ENCODE measurements around the gene ELFN2. TPM values are rescaled to one million over a fixed set of nuclear protein-coding genes. Genes with fewer than 3 reads are reported as not detected.

Gene ELFN2
- total RNA-seq, 2 donors from 2014 or later: 2.8 to 4.3 TPM

DNA sequence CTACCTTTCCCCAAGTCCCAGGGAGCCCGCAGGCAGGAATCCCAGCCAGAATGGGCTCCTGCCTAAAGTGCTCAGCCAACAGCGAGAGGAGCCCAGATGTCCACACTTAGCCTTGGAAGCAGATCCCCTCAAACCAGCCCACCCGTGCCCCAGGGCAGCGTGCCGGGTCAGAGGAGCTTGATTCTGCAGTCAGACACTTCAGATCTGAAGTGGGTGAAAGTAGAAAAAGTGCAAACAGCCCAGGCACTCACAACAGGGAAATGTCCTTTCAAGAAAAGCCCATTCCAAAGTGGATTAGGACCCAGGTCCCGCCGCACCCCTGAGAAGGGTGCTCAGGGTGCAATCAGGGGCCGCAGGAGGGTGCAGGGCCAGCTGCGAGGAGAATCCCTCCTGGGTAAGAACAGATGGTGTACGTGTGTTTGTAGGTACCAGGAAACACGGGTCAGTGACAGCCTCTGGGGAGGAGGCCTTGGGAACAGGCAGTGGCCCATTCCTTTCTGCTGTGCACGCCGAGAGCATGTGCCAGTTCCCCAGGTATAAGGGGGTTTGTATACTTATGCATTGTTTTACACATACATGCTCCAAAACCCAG, 17.7 kb downstream of the ELFN2 start:
- Histone ChIP-seq H3K4me3 (no peak overlapping the region), H3K36me3 (no peaks in the 10 kb centered on the region), H3K27me3 (replicated peaks; ENCODE audit: insufficient read depth) (no peaks in the 10 kb centered on the region), H3K4me1 (replicated peaks) (no peaks in the 10 kb centered on the region), H3K9me3 (no peaks in the 10 kb centered on the region), H3K27ac (no peak overlapping the region)
- intact Hi-C loops (cut with DNase I): no loop called here
- DNase-seq (ENCODE audit: low spot score): no peak
- 77% methylated on average over 13 of the region's 13 CpGs for WGBS
- TF ChIP-seq CTCF (IDR thresholded peaks at IDR 0.05): no peak
- TF ChIP-seq POLR2AphosphoS5 (IDR thresholded peaks at IDR 0.05): no peak
- TF ChIP-seq POLR2A (IDR thresholded peaks at IDR 0.05): no peak

GRCh38 chr22:37409031-37409430, 18.2 kb downstream of the ELFN2 start:
- Histone ChIP-seq H3K27me3 (replicated peaks; ENCODE audit: insufficient read depth) (no peaks in the 10 kb centered on the region), H3K4me3 (no peak overlapping the region), H3K4me1 (replicated peaks) (no peaks in the 10 kb centered on the region), H3K36me3 (no peaks in the 10 kb centered on the region), H3K9me3 (no peaks in the 10 kb centered on the region), H3K27ac (no peak overlapping the region)
- DNase-seq (ENCODE audit: low spot score): no peak
- TF ChIP-seq CTCF (IDR thresholded peaks at IDR 0.05) (no peak), POLR2A (IDR thresholded peaks at IDR 0.05) (no peak), POLR2AphosphoS5 (IDR thresholded peaks at IDR 0.05) (no peak)
- 88% methylated on average over 8 of the region's 8 CpGs for WGBS
- intact Hi-C loops (cut with DNase I): no loop called here

GRCh38 chr22:37407856-37408255, 19.4 kb downstream of the ELFN2 start:
- intact Hi-C loops (cut with DNase I): no loop called here
- Histone ChIP-seq H3K27me3 (replicated peaks; ENCODE audit: insufficient read depth) (no peaks in the 10 kb centered on the region), H3K9me3 (no peaks in the 10 kb centered on the region), H3K36me3 (no peaks in the 10 kb centered on the region), H3K27ac (no peak overlapping the region), H3K4me1 (replicated peaks) (no peaks in the 10 kb centered on the region), H3K4me3 (no peak overlapping the region)
- TF ChIP-seq POLR2A (IDR thresholded peaks at IDR 0.05) (no peak), POLR2AphosphoS5 (IDR thresholded peaks at IDR 0.05) (no peak), CTCF (IDR thresholded peaks at IDR 0.05) (no peak)
- DNase-seq (ENCODE audit: low spot score): no peak
- WGBS: 80% methylated on average over 8 of the region's 8 CpGs

DNA sequence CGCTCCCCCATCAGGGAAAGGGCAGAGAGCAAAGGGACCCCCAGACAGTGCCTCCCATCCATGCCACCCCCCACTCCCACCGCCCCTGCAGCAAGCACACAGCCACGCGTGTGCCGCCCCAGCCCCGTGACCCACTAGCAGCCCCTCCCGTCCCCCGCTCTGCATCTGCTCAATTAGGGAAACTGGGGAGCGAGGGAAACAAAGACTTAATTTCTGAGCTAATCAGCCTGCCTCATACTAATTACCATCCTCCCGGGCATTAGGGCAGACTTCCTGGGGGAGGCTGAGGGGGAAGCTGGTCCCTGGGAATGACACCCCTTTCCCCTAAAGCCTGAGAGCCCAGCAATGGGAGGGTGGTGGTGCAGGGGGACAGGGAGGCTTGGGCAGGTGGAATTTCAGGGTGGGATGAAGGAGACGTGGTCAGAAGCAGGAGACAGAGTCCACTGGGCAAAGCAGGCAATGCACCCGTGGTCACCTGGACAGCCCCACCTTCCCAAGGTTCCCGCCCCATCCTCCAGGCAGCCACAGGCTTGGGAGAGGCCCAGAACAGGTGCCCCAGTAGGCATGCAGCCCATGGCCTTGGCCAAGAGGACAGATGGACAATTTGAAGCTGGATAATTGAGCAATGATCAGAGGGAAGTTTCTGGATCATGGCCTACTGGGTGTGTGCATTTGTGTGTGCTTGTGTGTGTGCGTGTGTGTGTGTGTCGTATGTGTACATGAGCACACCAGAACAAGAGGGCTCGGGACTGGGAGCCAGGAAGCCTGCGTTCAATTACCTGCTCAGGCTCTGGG, 20.6 kb downstream of the ELFN2 start:
- Histone ChIP-seq H3K27ac (no peak overlapping the region), H3K4me1 (replicated peaks) (peaks cover 6% of the 10 kb centered on the region), H3K4me3 (no peak overlapping the region), H3K27me3 (replicated peaks; ENCODE audit: insufficient read depth) (no peaks in the 10 kb centered on the region), H3K9me3 (no peaks in the 10 kb centered on the region), H3K36me3 (no peaks in the 10 kb centered on the region)
- intact Hi-C loops (cut with DNase I): no loop called here
- no peak for DNase-seq (ENCODE audit: low spot score)
- WGBS: 77% methylated on average over 17 of the region's 17 CpGs
- TF ChIP-seq CTCF (IDR thresholded peaks at IDR 0.05): no peak
- no peak for TF ChIP-seq POLR2A (IDR thresholded peaks at IDR 0.05)
- TF ChIP-seq POLR2AphosphoS5 (IDR thresholded peaks at IDR 0.05): no peak

GRCh38 chr22:37404091-37404490, 23.2 kb downstream of the ELFN2 start:
- Histone ChIP-seq H3K27ac (no peak overlapping the region), H3K4me1 (replicated peaks) (peaks cover 15% of the 10 kb centered on the region), H3K4me3 (no peak overlapping the region), H3K27me3 (replicated peaks; ENCODE audit: insufficient read depth) (no peaks in the 10 kb centered on the region), H3K9me3 (no peaks in the 10 kb centered on the region), H3K36me3 (no peaks in the 10 kb centered on the region)
- no peak for TF ChIP-seq POLR2A (IDR thresholded peaks at IDR 0.05)
- no peak for TF ChIP-seq POLR2AphosphoS5 (IDR thresholded peaks at IDR 0.05)
- no peak for TF ChIP-seq CTCF (IDR thresholded peaks at IDR 0.05)
- no peak for DNase-seq (ENCODE audit: low spot score)
- WGBS: 77% methylated on average over 11 of the region's 11 CpGs
- intact Hi-C loops (cut with DNase I): no loop called here

All from prostate gland (tissue), 2 donors.